HG03064 (cell line): ENCODE data around the gene WDR7.

Source experiments
- ATAC-seq: cut with Tn5 transposase; IDR thresholded peaks from one replicate; pipeline ENCODE4 v1.9.1; 2021; ENCODE audit warnings: low read depth; ENCODE audit not compliant: unreplicated experiment

The WDR7 gene

DNA sequence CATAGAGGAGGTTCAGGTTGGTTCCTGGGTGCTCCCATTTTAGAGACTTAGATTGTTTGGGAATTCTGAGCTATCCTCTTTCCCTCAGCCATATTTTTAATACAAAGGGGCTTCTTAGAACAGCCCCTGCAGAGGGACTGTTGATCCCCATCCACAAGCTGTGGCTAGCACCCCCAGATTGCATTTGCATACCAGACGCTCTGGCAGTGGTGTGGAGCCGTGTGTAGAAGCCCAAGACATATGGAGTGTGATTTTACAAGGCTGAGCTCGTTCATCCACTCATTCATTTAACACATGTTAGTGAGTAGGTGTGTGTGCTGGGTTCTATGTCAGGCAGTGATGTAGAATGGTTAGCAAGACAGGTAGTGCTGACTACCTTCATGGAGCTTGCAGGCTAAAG is 329.0 kb downstream of the WDR7 start:
- ATAC-seq: no peak

DNA sequence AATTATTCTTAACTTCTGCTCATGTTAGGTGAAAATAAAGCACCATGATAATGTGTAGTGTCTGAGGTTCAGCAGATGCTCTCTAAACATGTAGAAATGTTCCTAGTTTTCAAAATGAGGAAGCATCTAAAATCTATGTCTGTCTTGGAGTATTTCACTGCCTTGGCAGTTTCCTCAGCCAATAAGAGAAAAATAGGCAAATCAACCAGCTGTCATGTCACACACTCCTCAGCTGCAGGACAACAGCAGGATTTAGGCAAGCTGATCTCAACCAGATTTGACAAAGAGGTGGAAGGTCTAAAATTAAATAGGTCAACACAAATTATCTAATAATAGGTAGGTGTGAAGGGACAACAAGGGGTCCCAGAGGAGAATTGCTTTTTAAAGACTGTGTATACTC is 331.6 kb downstream of the WDR7 start:
- no peak for ATAC-seq

DNA sequence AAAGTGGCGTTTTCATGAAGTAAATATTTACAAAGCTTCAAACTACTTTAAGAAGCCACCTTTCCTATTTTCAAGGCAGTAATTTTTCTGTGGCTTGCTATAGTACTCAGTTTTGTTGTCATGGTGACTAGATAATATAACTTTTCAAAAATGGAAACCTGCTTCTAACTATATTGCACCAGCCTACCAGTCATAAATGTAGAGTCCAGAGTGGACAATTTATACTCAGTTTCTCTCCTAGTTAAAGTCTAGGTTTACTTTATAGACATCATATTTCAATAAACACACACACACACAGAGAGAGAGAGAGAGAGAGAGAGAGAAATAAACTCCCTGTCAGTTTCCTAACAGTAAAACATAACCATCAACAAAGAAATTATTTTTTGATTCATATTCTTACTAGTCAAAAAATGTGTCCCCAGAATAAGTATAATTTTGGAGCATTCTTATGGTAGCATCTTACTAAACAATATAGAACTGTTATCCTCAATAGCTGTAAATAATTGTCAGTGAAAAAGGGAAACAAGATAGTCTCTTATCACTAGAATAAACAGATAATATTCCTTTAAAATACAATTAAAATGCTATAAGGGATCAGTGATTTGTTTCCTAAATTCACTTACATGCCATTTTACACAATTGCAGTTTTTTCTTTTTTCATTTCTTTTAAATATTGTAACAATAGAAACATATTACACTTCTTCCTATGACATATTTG is 332.3 kb downstream of the WDR7 start:
- no peak for ATAC-seq

DNA sequence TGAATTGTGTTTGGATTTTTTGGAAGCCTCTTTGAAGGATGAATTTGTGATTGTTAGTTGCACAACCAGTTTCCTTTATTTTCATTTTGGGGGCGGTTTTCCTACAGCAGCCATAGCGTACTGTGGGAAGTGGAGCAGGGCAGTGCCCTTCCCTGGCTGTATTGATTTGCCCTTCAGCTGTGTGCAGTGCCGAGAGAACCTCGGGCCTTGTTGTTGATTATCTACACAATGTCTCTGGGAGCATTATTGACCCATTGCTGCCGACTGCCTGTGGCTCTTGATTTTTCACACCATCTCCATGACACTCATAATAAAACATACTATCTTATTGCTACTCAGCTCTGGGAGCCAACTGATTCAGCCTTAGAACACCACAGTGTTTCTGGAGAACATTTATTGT is 333.6 kb downstream of the WDR7 start:
- ATAC-seq: no peak

DNA sequence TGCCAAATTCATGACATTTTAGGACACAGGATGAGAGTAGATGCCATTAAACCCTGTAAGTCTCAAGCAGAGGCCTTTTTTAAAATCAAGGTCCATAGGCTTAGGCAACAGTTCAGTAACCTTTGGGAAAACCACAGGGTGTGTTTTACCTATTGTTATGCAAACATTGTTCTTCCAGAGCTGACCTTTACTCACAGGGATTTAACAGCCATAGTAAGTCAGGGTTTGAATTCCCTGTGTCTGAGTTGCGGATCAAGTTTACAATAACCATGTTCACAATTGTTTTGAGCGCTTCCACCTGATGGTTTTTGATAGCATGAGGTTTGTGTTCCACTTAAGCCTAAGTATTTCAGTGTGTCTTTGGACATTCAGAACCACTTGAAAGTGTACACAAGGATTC is 335.7 kb downstream of the WDR7 start:
- ATAC-seq: no peak

DNA sequence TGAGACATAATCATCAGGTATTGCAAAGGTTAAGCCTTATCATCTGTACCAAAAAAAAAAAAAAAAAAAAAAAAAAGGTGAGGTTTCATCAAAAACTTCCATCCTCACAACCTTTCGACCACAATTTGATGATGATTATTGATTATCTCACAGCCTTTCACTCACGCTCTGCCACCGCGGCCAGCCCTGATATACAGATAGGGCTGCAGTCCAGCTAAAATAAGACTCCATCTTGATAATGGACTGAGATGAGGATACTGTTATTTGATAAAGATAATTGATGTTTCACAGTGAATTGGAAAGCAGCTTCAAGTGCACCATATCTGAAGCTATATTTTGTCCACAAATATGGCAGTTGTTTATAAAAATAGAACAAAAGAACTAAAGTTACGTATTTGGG is 336.1 kb downstream of the WDR7 start:
- no peak for ATAC-seq

DNA sequence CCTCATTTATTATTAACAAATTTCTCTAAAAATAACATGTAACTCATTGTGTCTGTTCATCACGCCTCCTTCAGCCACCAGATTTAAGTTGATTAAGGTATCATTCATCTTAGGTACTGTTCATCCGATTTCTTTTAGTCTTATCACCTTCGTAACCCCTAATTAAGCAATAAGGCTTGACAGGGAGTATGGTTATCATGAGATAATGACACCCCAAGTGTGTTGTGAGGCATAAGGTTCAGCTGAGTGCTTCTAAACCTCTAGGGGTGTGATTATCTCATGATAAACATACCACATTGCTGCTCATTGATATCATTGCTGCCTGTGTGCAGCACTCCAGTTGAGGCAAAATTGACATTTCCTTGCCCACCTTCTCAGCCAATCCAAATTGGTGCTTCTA is 336.9 kb downstream of the WDR7 start:
- ATAC-seq: no peak

DNA sequence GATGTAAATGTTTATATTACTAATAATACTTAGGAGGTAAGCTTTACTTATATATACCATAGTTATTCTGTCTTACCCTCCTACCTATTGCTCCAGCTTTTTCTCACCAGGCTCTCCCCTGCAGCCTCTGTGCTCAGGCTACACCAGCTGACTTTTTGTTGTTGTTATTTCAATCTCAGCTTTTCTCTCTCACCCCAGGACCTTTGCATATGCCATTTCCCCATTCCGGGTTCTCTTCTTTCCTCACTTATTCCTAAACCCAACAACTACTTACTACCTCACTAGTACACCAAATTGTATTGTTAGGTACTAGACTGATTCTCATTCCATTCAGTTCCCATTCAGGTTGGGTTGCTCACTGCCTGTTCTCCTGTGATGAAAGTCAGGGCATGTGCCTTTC is 339.5 kb downstream of the WDR7 start:
- ATAC-seq: no peak

DNA sequence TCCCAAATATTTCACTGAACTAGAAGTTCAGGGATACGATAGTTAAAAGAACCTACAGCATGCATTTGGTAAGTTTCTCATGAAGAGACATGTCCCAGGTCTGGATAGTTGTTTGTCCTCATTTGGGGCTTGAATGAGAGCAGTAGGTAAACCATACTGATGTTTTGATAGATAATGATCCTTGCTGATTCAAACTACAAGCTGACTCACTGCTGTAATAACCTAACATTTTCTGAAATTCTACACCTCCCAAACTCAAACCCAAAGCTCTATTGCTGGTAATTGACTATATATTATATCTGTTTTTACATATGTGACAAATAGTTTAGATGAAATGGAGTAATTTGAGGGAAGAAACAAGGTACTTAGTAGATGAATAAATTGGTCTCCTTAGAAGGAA is 341.6 kb downstream of the WDR7 start:
- no peak for ATAC-seq

DNA sequence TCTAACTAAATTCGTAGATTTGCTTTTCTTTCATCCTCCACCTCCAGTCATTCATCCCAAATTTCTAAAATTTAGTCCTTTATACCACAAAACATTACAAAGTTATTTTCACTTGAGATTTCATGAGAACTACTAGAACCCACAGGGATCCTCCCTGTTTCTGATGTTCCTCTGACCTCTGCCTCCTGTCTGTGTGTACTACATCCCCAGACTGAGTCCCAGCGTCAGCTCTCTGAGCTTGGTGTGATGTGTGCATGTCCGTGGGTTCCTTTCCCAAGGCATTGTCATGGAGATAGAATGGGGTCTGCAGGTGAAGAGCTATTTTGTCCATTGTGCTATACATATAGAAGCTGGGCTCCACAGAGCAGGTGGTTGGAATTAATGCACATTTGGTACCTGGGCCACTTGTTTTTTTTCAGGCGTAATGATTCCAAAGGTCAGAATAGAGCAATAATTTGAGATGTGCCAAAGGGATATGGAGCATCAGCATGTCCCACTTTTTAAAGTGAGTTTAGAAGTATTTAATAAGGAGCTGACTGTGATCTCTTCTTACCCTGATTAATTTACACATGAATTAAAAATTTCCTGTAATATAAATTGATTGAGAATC is 344.5 kb downstream of the WDR7 start:
- ATAC-seq: no peak

DNA sequence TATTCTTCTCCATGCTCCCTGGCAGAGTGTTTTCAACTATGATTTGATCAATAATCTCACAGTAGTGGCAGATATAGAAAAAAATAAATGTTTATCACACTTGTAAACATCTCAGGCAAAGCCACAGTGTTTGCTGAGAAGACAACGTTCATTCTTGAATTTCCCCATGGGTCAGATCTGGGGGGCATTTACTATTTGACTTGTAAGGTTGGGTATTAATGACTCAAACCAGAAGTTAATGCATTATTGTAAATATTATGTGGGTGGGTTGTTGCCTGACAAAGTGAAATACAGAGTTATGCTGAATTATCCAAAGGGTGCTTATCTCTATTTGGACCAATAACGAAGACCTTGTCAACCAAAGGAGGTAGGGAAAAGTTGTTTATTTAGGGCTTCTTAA is 346.0 kb downstream of the WDR7 start:
- ATAC-seq: no peak

DNA sequence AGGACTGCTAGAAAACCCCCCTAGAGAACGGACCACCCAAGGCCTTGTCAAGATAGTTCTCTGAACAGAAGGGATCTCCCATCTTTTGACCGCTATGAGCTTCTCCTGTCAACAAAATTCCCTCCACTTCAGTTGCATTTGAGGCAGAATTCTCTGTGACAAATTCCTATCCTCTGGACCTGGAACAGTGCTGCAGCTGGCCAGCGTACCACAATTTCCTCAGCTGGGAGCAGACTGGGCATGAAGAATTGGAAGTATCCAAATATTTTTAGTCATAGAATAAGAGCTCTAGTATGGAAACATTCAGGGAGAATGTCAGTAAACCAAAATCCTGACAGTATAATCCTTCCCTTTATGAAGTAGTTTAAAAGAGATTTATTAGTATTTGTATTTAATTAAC is 348.7 kb downstream of the WDR7 start:
- no peak for ATAC-seq

DNA sequence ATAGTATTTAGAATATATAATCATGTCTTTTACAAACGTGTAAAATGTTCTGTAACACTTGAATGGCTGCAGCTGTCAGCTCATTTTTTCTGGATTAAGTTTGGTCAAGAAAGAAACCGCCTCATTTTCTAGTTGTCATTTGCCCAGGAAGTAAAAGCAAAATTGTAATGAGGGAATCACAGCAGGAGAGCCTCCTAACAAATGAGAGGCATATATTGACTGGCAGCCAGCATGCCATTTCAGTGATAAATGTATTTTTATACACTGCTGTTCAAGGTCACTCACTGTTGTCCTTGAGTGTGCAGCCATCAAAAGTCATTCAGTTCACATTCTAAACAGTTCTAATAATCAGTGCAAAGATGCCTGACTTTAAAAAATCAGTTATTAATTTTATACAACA is 351.5 kb downstream of the WDR7 start:
- no peak for ATAC-seq

DNA sequence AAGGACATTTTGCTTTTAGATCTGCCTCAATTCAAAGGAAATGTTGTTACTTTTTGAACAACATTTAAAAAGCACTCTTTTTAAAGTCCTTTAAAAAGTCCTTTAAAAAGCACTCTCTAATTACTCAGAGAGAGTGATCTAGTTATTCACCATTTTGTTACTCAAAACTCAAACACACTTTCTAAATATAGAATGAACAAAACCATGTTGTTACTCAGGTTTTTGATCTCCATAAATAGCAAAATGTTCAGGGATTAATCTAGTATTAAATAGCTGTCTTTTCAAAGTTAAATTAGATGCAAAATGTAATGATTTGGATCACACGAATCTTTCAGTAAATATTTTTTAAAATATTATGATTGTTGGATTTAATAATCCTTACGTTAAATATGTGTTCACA is 352.2 kb downstream of the WDR7 start:
- ATAC-seq: no peak

DNA sequence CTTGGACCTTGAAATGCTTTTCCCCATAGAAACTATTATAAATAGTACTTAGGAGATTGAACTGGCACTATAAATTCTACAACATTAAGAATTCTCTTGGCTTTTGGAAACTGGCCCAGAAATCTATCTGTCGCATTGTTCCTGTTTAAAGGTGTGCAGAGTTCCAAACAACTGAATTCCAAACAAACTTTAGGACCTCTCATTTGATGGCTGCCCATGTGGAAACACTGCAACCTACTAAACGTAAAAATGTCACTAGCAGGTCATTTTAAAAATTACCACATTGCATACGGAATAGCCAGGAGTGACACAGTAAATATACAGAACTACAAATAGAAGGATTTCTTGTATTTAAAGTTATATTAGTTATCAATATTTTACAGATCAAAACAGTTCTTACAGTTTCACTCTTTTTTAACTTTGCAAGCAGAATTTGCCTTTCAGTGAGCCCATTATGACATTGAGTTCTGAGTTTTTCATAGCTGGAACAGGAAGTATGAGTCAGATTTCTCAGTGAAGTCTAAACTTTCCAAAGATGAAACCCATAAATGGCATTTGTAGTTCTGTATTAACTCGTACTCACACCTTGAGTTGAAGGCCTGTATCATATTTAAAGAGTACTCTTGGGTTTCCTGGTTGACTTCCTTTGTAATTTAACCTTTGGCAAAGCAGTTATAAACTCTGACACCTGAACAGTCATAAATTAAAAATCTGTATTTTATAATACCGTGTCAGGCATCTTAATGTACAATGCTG is 353.4 kb downstream of the WDR7 start:
- ATAC-seq: peak; percentile 99

DNA sequence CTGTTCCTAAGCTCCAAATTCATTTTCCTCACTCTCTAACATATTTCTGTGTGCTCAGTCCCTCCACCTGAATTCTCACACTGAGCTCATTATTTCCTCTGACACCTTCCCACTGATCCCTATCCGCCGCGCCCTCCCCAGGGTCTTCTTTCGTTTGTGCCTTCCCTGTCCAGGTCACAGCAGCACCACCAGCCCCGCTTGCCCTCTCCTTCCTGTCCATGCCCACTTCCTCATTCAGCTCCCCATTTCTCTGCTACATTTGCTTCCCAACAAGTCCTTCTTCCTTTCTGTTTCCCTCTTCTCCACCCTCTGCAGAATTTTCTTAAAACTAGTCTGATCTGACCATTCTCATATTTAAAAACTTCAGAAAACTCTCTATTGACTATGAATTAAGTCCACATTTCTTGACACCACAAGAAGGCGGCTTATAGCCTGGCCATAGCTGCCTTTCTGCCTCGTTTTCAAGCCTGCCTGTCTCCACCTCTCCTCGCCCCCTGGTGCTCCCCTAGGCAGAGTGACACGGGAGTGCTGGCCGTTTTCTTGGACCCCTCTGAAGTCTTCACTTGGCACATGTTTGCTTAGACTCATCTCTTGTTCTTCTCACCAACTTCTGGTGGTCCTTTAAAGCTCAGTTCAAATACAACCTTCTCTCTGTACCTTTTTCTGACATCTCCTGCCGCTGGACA is 357.0 kb downstream of the WDR7 start:
- ATAC-seq: no peak

DNA sequence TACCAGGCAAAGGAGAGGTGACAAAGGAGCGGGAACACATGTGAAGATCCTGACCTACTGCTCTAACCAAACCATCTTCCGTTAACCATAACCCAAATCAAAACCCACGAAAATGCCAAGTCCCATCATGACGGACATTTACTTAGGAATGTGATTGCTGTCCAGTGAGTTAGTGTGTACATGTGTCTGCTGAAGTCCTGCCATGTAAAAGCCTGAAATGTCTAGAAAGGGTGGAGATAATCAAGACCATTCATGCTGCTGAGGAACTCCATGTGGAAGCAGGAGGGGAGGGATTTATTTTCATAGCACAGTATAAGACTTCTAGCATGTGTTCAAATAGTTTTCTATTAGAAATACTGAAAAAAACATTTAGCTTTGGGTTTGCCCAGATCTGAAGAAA is 358.7 kb downstream of the WDR7 start:
- ATAC-seq: no peak

DNA sequence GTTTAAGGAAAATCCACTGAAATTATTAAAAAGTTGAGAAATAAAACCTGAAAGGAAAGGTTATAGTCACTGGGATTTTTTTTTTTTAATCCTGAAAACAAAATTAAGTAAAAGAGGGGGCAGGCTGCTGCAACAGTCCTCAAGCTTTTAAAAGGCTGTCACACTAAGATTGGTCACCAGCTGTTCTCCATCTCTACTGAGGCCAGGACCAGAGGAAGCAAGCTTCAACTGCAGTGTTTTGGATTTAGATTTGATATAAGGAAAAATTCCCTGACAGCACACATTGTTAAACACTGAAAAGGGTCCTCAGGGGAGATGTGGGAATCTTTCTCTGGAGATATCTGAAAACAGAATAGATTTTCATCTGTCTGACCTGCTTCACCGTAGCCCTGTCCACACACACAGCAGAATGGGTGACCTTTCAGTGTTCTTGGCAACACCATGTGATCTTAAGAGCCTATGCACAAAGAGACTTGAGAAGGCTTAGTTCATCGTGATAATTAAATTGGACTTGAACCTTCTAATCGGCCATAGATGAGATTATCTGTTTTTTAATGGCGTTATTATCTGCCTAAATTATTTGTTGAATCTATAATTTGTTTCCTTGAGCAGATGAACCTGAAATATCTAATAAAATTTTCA is 363.7 kb downstream of the WDR7 start:
- ATAC-seq: no peak

DNA sequence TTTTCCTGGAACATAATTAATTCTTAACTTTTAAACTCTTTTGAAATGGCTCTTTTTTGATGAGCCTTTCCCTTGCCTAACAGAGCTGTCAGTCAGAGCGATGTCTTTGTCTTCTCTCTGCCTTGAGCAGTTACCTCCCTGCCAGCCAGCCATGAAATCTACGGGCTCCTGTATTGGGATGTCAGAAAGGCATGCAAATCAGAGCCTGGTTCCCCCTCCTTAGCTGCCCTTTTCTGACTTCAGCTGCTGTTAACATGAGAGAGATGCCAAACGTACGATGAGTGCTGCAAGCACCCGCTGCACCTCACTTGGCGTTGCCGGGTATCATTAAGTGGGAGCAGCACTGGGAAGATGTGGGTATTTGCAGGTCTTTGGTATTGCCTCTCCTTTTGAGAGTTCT is 364.3 kb downstream of the WDR7 start:
- ATAC-seq: no peak

DNA sequence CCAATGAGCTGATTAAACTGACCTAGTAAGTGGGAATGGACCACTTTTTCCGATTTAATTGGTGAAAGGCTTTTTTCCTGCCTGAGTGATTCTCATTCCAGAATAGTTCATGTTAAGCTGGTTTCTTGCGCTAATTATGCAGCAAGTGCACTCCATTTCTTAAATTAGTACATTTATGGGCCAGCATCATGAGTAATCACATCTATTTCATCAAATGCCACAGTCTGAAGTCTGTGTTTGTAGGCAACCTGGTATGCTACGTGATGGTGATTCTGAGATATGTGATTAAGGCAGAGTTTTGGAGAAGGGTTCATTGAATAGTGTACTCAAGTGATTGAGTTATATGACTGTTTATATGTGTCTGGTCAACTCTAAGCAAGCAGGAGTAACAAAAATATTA is 367.7 kb downstream of the WDR7 start:
- no peak for ATAC-seq

DNA sequence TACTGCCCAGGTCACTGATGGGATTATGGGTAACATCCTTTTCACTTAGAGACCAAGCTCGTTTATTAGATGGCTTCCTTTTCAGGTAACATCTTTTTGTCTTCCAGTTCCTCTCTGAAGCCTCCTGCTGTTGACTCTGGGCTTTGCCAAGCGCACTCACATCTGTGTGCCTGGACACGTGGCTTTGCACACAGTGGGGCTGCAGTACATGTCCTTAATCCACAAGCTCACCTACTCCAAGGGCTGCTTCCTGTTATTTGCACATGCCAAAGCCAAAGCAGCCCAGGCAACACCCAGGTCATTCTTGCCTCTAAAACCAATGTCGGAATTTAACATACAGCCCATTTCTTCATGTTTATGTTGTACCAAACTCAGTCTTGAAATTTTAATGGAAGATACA is 371.6 kb downstream of the WDR7 start:
- ATAC-seq: no peak
